NT2/D1 (cell line): ENCODE results near the gene BGN.

ENCODE experiments used
- SUZ12 ChIP-seq: IDR thresholded peaks from 2 replicates; pipeline ENCODE4 v1.6.1; 2011; ENCODE audit not compliant: insufficient read length, insufficient read depth; ENCODE audit errors: extremely low read depth
- YY1 ChIP-seq: IDR thresholded peaks from 2 replicates; pipeline ENCODE4 v1.6.1; 2011; ENCODE audit not compliant: insufficient read length, insufficient read depth
- ZNF274 ChIP-seq: IDR thresholded peaks from 2 replicates; pipeline ENCODE4 v1.6.1; 2011; ENCODE audit warnings: mild to moderate bottlenecking, low read depth, low read length

- TF ChIP-seq SUZ12 (no peak), ZNF274 (no peak), YY1 (no peak)
These were observed 17.2 kb downstream of the BGN start for GRCh38 chrX:153511784-153512500.
